Esophagus mucosa (tissue), 1 donor: Measurements from ENCODE around the gene KCND3. TPM values are rescaled to one million over a fixed set of nuclear protein-coding genes. Genes with fewer than 3 reads are reported as not detected.
A peak's percentile ranks its signal among the peaks of the same experiment; 100 is the strongest.

ENCODE experiments used
- ATAC-seq: fragments of 200-7000 bp; cut with Tn5 transposase; one replicate; pipeline ENCODE4 v1.9.1; 2020
- total RNA-seq: library from RNA; stranded (reverse); gene quantifications from one replicate; pipeline ENCODE4 v1.2.4, GENCODE V29; 2023
- donor health status: DM: yes; HTN: yes; CAD: no.

KCND3 gene
- total RNA-seq, 1 donor from 2014 or later: 1.7 TPM

DNA sequence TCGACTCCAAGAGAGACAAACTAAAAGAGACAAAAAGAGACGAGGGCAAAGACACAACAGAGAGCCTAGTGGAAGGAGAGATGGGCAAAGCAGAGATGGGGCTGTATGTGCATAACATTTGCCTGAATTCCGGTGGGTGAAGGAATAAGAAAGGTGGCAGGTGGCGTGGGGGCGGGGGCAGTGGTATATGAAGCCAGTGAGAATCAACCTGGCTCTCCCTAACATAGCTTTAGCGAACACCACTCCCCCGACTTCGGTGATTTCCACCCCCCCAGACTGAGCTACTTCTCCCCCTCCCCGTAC lies 251.4 kb downstream of the KCND3 start:
- ATAC-seq: no peak

DNA sequence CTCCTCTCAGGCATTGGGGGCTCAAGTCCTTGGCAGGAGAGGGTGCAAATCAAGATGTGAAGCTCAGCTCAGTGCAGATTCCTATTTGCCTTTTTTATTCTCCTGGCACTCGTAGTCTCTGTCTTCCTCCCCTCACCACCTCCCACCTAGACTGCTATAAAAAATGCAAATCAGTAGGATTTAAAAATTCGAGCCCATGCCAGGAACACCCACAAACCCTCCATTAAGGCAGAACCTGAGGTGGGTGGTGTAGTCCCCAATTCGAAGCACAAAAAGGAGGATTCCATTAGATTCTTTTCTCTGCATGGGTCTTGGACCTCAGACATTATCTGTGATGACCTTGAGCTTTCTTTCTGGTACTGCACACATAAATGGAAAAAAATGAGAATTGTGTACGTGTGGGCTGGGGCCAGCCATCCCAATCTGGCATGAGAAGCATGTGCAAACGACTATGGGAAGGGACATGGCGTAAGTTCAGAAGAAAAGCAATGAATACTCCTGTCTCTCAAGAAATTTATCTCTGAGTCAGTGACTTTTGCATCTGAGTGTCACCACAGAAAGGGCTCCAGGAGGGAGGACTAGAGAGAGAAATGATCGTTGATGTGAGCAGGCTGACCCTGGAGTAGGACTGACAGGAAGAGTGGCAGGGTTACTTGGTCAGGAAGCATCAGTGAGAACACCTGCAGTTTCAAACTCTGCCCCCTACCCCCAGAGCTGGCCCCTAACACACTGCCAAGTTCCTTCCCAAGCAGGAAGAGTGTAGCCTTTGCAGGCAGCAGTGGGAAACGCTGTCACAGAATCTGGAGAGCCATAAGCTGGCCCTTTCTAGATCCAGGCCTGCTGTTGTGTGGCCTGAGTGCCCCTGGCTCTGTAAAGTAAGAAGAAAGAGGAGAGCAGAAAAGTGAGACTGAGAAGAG lies 252.0 kb downstream of the KCND3 start:
- no peak for ATAC-seq

DNA sequence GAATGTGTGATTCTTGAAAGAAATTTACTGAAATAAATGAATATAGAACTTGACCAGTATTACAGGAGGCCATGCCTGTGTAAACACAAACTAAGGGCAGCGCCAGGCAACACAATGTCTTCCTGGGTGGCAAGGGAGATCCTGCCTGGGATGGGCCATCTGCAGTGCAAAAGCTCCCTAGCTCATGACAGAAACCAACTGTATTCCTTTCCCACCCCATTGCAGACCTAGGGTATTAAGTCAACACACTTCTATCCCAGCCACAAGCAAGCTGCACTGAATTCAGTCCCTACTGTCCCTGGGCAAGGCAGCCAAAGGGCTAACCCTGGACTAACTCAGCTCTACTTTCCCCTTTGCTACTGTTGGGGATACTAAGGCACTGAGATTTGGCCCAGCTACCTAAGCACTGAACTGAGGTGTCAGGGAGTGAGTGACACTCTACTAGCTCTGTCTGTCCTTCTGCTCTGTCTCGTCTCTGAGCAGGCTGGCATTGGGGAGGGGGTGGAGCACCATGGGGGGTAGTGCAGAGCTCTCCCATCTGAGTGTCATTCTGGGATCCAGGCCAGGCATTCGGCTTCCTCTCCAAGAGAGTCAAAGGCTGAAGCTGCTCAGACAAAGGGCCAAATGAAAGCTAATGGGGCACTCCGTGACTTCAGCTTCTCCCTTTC lies 252.8 kb downstream of the KCND3 start:
- no peak for ATAC-seq

DNA sequence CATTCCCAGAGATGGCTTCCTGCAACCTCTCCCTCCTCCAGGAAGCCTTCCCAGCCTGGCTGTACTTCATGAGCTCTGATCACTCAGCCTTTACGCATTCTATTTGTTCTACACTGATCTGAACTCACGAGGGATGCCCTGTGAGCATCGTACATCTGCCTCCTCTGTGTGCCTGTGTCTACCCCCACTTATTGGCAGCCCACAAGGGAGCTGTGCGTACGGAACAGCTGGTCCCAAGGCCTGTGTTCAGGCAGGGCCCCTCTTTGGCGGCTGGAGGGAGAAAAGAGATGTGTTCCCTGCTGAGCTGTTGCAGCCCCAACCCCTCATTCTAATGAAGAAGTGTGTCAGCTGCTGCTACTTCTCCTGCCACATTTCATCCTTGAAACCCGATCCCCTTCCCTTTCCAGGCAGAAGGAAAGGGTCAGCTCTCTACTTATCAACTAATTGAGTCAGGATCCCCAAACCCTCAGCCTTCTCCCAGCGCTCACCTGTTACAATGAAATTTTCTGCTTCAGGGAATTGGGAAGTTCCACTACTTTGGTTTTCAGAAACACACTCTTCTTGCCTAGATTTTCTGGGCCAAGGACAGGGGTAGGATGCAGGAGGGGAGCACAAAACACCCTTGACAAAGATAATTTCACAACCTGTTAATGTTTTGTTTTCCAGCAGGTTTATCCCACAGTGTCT lies 253.5 kb downstream of the KCND3 start:
- ATAC-seq: no peak

DNA sequence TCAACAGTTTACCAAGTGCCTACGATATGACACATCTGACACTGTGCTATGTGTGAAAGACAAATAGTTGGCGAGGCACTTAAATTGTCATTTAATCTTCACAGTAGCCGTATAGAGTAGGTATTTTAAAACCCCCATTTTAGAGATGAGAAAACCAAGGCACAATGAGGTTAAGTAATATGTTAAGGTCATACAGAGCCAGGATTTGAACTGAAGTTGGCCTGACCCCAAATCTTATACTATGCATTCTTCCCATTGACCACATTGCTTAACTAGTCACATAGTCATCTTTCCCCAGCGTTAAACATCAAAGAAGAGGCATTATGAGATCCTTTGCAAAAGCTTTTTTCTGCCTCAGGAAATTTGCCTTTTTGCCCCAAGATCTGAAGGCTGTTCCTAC lies 254.1 kb downstream of the KCND3 start:
- ATAC-seq: no peak

DNA sequence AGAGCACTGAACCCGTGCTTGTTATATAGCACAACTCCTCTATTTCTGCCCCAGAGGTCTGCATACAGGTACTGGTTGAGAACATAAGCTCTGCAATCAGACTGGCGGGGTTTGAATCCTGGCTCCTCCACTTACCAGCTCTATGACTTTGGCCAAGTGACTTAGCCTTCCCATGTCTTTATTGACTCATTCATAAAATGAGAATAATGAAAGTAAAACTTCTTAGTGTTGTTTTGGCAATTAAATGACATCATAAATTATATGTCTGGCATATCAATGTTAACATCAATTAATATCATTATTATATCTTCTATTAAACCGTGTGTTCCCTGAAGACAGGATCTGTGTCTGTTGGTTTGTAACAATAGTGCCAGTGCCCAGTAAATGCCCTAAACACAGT lies 254.6 kb downstream of the KCND3 start:
- no peak for ATAC-seq

DNA sequence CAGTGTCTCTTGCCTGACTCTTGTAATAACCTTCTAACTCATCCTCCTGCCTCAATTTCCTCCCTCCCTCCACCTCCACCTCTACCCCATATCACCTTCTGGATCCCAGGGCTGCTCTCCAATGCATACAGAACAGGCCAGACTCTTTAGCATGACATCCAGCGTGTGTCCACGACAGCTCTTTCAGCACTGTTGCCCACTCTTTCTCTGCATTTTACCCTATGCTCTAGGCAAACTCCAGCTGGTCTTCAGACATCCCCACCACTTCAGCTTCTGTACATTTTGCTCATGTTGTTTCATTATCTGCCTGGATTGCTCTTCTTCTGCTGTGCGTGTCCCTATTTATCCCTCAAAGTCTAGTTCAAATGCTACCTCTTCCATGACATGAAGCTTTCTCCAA lies 255.0 kb downstream of the KCND3 start:
- no peak for ATAC-seq

DNA sequence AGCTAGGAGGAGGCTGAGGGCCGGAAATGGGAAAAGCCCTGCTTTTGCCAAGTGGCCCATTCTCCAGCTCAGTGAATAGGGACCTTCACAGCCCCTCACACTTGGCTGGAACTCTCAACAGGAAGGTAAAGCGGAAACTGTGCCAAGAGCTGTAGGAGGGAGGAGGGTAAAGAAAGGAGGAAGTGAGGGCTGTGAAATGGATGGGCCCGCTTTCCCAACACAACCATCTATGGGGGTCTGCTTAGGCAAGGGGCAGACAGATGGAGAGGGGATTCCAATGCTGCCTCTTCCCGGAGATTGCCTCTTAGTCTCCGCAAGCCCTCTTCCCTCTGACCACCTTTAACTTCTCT lies 255.5 kb downstream of the KCND3 start:
- ATAC-seq: no peak

DNA sequence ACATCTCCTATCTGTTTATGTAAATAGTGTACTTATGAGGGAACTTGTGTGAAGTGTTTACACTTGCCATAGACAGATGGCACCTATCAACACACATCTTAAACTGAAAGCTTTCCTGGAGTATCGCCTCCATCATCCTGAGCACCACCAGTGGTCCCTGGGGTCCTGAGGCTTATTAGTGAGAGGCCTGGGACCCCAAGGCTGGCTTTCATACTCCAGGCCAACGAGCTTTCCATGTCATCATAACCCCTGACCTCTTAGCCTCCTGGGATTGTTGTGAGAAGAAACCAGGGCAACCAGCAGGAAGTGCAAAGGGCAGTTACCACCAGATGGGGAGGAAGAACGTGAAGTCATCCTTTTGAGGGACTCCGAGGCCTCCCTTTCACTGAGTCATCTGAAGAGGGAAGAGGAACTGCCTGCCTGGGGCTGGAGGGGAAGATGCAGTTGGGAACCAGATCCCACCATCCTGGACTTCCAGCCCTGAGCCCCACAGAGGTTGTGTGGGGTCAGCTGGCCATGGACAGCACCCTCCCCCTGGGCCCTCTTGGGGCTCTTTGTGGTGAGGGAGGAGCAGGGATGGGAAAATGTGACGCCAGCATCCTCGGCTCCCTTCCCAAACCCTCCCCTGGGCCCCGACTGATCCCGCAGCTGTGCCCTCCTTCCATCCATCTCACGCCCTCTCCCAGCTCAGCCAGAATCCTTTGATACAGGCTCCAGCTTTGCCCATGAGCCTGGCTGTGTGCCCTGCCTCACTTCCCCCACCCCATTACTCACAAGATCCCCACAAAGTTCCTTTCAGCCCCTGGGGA lies 256.1 kb downstream of the KCND3 start:
- peak; percentile 40 for ATAC-seq

DNA sequence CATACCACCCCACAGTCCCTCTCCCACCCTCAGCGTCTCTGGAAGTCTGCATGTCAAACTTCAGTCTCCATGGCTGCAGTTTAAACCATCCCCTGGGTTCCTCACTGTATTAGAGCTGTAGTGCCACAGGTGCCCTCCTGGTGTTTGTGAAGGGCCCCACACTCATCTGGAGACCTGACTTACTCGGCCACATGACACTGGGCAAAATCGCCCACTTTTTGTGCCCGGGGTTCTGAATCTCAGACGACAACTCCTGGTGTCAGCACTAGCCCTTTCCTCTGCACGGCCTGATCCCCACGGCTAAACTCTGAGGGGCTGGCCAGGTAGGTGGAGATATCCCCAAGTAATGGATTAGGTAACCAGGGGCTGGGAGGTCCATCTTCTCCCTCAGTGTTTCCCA lies 256.8 kb downstream of the KCND3 start:
- no peak for ATAC-seq

DNA sequence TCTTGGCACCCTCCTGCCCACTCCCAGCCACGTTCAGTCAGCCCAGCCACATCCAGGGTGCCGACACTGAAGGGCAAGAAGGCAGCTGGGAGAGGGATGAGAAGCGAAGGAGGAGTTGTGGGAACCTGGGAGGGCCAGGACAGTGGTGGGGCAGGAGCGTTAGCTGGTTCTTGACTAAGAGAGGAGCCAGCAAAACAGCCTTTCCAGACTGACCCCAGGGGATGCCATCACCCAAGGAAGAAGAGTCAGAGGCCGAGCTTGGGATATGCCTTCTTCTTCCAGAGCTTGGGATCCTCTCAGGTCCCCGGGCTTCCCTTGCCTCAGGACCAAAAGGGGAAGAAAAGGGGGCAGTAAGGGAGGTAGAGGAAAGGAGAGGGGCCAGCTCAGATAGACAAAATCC lies 257.5 kb downstream of the KCND3 start:
- no peak for ATAC-seq

DNA sequence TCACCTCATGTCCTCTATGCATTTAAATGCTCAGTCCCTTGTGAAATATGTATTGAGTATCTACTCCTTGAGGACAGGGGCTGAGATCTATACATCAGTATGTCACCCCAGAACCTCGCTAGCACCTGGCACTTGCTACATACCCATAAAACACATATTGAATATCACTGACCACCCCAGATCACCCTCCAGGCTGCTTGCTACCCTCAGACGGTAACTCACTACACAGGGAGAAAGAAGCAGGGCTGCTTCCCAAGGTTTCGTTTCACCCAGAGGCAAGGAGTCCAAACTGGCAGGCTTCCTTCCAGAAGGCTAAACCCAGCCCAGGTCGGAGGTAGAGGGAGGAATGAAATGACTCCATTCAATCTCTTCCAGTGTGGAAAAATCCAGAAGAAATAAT lies 258.8 kb downstream of the KCND3 start:
- ATAC-seq: no peak

DNA sequence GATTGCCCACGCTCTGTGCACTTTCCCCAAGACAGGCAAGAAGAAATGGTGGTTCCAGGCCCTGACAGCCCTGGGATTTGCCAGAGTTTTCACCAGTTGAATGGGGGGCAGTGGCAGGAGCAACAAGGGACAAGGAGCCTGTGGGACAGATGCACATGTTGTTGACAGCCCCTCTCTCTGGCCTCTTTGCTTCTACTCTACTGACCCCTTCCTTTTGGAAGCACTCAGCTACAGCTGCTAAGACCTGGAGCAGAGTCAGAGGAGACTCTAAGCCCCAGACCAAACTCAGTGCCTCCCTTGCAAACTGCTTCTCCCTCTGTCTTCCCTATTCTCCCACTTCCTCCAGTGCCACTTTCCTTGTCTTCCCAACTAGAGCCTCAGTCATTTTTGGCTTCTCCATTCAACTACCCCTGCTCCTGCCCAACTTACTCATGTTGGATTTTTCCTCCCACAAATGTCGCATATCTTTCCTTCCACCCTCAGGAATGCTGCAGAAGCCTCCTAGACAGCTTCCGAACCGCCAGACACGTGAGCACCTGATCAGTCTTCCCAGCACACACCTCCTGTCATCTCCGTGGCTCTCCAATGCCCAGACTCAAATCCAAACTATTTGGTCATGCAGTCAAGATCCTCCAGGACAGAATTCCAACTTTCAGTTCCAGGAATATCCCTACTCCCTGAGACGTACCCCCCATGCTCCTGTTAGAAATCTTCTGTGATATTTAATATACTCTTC lies 259.4 kb downstream of the KCND3 start:
- ATAC-seq: no peak

DNA sequence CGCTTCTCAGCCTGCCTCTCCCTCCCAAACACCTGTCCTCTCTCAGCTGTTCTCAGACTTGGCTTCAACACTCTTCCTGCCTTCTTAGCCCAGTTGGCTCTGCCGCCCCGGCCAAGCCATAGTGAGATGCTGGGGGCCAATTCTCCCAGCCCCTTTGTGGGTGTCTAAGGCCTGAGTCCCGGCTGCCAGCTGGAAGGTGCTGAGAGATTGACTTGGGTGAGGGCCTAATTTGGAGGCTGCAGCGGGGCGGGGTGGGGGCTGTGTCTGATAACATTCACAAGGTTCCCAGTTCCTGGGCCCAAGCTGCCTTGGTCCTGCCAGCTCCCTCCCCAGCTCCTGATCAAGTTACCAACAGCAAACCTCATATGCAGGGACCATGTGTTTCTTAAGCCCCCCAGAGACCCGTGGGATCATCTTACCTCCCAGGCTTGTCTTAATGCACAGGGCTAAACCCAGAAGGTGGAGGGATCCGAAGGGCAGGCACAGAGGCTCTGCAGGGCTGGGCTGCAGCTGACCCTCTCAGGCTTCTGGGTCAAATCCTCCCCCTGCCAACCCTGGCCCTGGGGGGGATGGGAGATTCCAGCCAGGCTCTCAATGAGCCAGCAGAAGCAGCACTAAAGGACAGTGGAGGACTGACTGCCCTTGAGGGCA lies 260.1 kb downstream of the KCND3 start:
- no peak for ATAC-seq

DNA sequence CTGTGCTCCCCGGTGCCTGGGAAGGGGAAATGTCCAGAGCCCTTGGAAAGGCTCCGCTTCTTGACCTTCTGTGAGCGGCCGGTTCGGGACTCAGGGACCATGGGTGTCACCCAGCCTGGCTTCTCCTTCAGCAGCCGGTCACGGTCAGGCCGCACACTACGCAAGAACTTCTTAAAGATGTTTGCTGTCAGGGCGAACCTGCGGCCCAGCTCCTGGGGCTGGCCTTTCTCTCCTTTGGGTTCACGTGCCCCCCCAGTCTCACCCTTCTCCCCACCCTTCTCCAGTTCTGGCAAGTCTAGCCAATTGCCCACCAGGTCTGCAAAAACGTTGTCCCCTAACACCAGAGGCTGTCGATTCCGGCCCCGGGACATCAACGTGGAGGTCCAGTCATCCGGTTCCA lies 262.4 kb downstream of the KCND3 start:
- ATAC-seq: no peak

DNA sequence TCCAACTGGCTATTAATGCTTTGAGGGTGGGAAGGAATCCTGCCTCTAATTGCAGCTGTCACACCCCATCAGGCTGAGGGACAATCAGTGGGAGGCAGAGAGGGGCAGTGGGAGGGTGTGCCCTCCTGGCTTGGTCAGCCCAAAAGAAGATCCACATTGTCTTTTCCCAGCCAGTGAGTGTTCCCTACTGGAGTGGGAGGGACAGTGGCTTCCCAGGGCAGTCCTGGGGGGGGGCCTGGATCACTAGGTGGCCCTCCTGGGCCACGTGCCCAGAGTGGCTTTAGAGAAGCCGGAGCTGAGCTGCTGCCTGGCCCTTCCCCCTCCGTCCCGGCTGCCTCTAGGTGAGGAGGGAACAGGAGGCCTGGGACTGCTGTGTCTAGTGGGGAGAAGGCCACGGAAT lies 264.3 kb downstream of the KCND3 start:
- no peak for ATAC-seq

DNA sequence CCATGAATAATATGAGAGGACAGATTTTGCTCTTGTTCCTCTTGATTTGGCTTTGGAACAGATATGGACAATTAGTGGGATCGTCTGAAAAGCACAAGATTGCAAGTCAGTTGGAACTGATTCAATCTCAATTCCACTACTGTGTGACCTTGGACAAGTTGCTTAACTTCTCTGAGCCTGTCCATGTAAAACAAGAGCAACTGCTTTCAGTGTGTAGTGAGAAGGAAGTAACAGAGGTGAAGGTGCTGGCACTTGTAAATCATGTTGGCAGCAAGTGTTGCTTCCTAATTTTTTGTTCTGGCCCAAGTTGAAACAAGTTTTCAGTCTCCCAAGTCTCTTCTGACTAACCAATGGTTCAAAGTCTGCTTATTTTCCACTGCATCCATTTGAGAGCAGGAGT lies 265.6 kb downstream of the KCND3 start:
- peak; percentile 63 for ATAC-seq

DNA sequence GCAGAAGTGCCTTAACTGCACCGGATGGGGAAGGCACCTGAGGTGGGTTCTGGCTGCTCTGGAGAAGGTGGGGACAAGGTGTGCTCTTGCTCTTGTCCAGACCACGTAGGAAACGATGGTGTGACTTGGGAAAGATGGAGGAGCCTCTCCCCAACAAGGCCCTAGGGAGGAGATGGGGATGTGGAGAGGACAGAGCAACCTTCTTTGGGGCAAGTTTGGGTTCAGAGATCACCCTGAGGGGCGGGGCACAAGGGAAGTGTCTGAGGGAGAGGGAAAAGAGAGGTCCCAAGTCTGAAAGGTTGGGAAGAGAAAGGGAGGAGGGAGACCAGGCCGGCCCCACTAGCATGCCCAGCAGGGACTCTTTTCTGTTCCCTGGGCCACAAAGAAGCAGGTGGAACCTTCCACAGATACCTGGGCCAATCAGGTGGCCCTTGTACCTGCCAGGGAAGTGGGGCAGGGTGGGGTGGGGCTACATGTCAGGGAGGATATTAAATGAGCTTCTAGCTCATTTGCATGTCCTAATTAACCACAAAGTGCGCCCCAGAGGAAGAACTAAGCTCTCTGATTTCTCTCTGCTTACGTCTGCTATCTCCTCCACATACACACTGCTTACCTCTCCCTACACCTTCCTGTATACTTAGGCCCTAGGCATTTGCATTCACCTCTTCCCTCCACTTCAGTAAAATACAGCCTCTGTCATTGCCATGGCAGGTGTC lies 266.2 kb downstream of the KCND3 start:
- ATAC-seq: peak; percentile 26

DNA sequence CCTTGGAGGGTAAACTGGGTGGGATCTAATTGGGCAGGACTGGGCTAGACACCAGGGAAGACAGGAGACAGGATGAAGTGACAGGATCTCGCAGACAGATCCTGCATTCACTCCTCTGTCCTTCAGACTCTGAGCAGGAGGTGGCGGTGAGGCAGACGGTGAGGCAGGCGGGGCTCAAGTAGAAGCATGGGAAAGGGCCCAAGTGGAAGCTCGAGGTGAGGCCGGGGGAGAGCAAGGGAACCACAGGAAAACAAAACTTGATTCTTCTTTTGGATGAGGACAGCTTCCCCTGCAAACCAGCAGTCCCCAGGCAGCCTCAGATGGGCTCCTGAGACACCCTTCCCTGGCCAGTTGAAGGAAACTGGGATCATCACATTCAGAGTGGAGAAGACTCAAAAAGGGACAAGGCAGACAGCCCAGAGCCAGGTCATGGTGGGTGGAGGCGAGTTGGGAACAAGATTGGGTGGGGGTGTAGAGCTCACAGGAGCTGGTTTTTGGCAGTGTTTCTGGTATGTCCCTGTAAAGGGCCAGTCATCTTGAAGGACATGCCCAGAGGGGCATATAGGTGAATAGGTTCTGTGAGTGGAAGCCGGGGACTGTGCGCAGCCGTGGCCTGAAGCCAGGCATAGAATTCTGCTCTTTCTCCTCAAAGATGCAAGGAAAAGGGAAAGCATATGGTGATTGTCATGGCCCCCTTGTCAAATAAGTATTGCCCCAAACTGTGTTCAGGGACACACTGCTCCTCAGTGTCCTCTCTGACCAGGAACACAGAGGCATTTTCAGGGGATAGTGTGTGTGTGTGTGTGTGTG lies 268.3 kb downstream of the KCND3 start:
- ATAC-seq: peak; percentile 4
